Measurements from ENCODE around the gene KAT6B. TPM values are rescaled to one million over a fixed set of nuclear protein-coding genes. Genes with fewer than 3 reads are reported as not detected.

Gene KAT6B
- total RNA-seq, 1 donor from 2014 or later: 48.3 TPM

- TF ChIP-seq CTCF (conservative IDR thresholded peaks at IDR 0.05): no peak
- H3K4me1 Mint-ChIP-seq (ENCODE audit: unreplicated experiment): peaks cover 27% of the 10 kb centered on the region
- no peaks in the 10 kb centered on the region for H3K27me3 Mint-ChIP-seq
- H3K27ac Mint-ChIP-seq: no peak overlapping the region
- H3K36me3 Mint-ChIP-seq: peaks cover 10% of the 10 kb centered on the region
- H3K9me3 Mint-ChIP-seq: peaks cover 4% of the 10 kb centered on the region
- no peak for DNase-seq (ENCODE audit: extremely low spot score, unreplicated experiment)
- H3K4me3 Mint-ChIP-seq: peak overlapping the region; percentile 26
Measured at GRCh38 chr10:74968667-74969061, 142.3 kb downstream of the KAT6B start.

GRCh38 chr10:74969093-74969492 is 142.7 kb downstream of the KAT6B start:
- TF ChIP-seq CTCF (conservative IDR thresholded peaks at IDR 0.05): no peak
- Mint-ChIP-seq H3K36me3 (peaks cover 10% of the 10 kb centered on the region), H3K4me3 (no peak overlapping the region), H3K4me1 (ENCODE audit: unreplicated experiment) (peaks cover 27% of the 10 kb centered on the region), H3K9me3 (peaks cover 4% of the 10 kb centered on the region), H3K27ac (no peak overlapping the region), H3K27me3 (no peaks in the 10 kb centered on the region)
- DNase-seq (ENCODE audit: extremely low spot score, unreplicated experiment): no peak

GRCh38 chr10:74969530-74969929 is 143.1 kb downstream of the KAT6B start:
- peaks cover 4% of the 10 kb centered on the region for H3K9me3 Mint-ChIP-seq

GRCh38 chr10:74973741-74974392 is 147.5 kb downstream of the KAT6B start:
- Mint-ChIP-seq H3K4me1 (ENCODE audit: unreplicated experiment) (peaks cover 6% of the 10 kb centered on the region), H3K9me3 (no peaks in the 10 kb centered on the region), H3K27me3 (no peaks in the 10 kb centered on the region), H3K4me3 (no peak overlapping the region), H3K36me3 (peaks cover 18% of the 10 kb centered on the region), H3K27ac (no peak overlapping the region)
- no peak for DNase-seq (ENCODE audit: extremely low spot score, unreplicated experiment)
- no peak for TF ChIP-seq CTCF (conservative IDR thresholded peaks at IDR 0.05)

More at GRCh38 chr10:74969530-74969929, 143.1 kb downstream of the KAT6B start:
- no peak overlapping the region for H3K4me3 Mint-ChIP-seq
- DNase-seq (ENCODE audit: extremely low spot score, unreplicated experiment): no peak
- no peak for TF ChIP-seq CTCF (conservative IDR thresholded peaks at IDR 0.05)
- no peaks in the 10 kb centered on the region for H3K27me3 Mint-ChIP-seq
- peaks cover 27% of the 10 kb centered on the region for H3K4me1 Mint-ChIP-seq (ENCODE audit: unreplicated experiment)
- H3K27ac Mint-ChIP-seq: no peak overlapping the region
- H3K36me3 Mint-ChIP-seq: peaks cover 8% of the 10 kb centered on the region

GRCh38 chr10:74975758-74976157 is 149.4 kb downstream of the KAT6B start:
- Mint-ChIP-seq H3K4me1 (ENCODE audit: unreplicated experiment) (no peaks in the 10 kb centered on the region), H3K27ac (no peak overlapping the region), H3K4me3 (no peak overlapping the region), H3K9me3 (no peaks in the 10 kb centered on the region), H3K27me3 (no peaks in the 10 kb centered on the region), H3K36me3 (peaks cover 18% of the 10 kb centered on the region)
- no peak for DNase-seq (ENCODE audit: extremely low spot score, unreplicated experiment)
- no peak for TF ChIP-seq CTCF (conservative IDR thresholded peaks at IDR 0.05)
